HG03354 (cell line): ENCODE results near the gene RCC2.
"Not testable (repeated sequence)": the region's sequence is repeated elsewhere in the genome, so short reads cannot be mapped to it uniquely, and the experiment has no call there.

Source experiments
- ATAC-seq: cut with Tn5 transposase; IDR thresholded peaks from one replicate; pipeline ENCODE4 v1.9.1; 2021; ENCODE audit warnings: mild to moderate bottlenecking; ENCODE audit not compliant: unreplicated experiment, poor library complexity, severe bottlenecking

RCC2 gene

GRCh38 chr1:17439250-17440073 lies at the start of gene RCC2:
Gene RCC2 (minus strand): TSS chr1:17439677. CDS start chr1:17438514, 1,163 bp downstream.
- ATAC-seq = peak; percentile 48

DNA sequence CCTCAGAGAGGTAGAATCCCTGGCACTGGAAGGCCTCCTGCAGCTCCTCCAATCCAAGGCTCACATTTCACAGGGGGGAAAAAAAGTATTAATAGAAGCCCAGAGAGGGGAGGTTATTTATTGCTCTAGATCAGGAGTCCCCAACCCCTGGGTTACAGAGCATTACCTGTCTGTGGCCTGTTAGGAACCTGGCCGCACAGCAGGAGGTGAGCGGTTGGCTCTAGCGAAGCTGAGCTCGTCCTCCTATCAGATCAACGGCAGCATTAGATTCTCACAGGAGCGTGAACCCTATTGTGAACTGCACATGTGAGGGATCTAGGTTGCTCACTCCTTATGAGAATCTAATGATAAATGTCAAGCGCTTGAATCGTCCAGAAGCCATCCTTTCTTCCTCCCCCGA lies 46.8 kb upstream of the RCC2 start:
- ATAC-seq = no peak

- ATAC-seq = no peak
Measured at GRCh38 chr1:17485281-17485680, 45.8 kb upstream of the RCC2 start.

- not testable (repeated sequence) for ATAC-seq
Measured at GRCh38 chr1:17481981-17482380, 42.5 kb upstream of the RCC2 start.

DNA sequence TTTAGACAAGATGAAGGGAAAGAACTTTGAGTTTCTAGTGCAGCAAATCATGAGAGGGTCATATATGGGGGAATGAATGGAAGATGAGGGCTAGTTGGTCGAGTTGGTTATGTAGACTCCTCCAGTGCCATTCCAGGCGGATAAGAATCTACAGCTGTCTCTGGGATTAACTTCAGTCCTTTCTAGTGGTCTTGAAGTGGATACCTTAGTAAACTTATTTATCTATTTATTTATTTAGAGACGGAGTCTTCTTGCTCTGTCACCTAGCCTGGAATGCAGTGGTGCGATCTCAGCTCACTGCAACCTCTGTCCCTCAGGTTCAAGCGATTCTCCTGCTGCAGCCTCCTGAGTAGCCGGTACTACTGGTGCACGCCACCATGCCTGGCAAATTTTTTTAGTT lies 41.4 kb upstream of the RCC2 start:
- ATAC-seq = no peak

GRCh38 chr1:17475752-17476151 lies 36.3 kb upstream of the RCC2 start:
- no peak for ATAC-seq

- not testable (repeated sequence) for ATAC-seq
Measured at GRCh38 chr1:17474836-17475555, 35.5 kb upstream of the RCC2 start.

DNA sequence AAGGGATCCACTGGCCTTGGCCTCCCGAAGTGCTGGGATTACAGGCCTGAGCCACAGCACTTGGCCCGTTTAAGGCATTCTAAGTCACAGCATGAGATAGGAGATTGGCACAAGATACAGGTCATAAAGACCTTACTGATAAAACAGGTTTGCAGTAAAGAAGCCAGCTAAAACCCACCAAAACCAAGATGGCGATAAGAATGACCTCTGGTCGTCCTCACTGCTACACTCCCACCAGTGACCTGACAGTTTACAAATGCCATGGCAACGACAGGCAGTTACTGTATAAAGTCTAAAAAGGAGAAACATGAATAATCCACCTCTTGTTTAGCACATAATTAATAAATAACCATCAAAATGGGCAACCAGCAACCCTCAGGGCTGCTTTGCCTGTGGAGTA lies 33.3 kb upstream of the RCC2 start:
- ATAC-seq = no peak

DNA sequence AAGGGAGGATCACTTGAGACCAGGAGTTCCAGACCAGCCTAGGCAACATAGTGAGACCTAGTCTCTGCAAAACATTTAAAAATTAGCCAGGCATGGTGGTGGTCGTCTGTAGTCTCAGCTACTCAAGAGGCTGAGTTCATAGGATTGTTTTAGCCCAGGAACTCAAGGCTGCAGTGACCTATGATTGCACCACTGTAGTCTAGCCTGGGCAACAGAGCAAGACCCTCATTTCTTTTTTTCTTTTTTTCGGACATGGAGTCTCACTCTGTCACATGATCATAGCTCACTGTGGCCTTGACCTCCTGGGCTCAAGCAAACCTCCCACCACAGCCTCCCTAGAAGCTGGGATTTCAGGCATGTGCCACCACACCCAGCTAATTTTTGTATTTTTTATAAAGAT lies 31.9 kb upstream of the RCC2 start:
- ATAC-seq = no peak

- ATAC-seq = no peak
Measured at GRCh38 chr1:17470021-17470799, 30.7 kb upstream of the RCC2 start.

DNA sequence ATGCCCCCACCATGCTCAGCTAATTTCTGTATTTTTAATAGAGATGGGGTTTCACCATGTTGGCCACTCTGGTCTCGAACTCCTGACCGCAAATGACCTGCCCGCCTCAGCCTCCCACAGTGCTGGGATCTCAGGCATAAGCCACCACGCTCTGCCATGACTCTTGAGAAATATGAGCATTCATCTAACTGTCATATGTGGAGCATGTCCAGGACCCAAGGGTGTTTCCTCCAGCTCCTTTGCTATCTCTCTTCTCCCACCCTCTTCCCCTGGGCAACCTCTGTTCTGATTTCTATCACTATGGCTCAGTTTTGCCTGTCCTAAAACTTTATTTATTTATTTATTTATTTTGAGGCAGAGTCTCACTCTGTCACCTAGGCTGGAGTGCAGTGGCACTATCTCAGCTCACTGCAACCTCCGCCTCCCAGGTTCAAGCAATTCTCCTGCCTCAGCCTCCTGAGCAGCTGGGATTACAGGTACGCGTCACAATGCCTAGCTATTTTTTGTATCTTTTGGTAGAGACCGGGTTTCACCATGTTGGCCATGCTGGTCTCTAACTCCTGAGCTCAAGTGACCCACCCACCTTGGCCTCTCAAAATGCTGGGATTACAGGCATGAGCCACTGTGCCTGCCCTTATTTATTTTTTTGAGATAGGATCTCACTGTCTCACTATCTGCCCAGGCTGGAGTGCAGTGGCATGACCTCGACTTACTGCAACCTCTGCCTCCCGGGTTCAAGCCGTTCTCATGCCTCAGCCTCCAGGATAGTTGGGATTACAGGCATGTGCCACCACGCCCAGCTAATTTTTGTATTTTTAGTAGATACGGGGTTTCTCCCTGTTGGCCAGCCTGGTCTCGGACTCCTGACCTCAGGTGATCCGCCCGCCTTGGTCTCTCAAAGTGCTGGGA lies 29.1 kb upstream of the RCC2 start:
- not testable (repeated sequence) for ATAC-seq

- ATAC-seq = no peak
Measured at GRCh38 chr1:17466359-17466758, 26.9 kb upstream of the RCC2 start.

GRCh38 chr1:17465228-17465627 lies 25.8 kb upstream of the RCC2 start:
- ATAC-seq = no peak

DNA sequence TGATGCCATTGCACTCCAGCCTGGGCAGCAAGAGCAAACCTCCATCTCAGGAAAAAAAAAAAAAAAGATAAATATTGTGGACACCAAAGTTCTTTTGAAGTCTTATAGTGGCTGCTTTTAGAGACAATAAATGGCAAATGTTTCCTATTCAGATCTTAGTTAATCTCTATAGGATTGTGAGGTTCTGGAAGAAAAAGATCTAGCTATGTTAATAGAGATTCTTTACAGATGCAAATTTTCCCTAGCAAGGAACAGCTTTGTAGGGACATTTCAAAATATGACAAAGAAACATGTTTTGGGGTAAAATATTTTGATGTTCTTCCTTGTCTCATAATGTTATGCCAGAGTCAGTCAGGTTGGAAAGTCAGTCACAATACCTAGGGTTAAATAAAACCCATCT lies 24.5 kb upstream of the RCC2 start:
- ATAC-seq = no peak

DNA sequence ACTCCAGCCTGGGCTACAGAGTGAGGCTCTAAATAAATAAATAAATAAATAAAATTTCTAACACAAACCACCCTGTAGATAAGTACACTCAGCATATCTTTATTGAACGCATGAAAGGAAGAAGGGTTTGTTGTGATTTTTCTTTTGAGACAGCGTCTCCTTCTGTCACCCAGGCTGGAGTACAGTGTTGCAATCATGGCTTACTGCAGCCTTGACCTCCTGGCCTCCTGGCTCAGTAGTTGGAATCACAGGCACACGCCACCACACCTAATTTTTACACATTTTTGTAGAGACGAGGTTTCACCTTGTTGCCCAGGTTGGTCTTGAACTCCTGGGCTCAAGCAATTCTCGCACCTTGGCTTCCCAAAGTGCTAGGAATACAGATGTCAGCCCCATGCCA lies 23.2 kb upstream of the RCC2 start:
- ATAC-seq = no peak

- ATAC-seq = no peak
Measured at GRCh38 chr1:17460219-17460618, 20.7 kb upstream of the RCC2 start.

GRCh38 chr1:17458794-17459193 lies 19.3 kb upstream of the RCC2 start:
- ATAC-seq = no peak

- ATAC-seq = no peak
Measured at GRCh38 chr1:17452686-17453085, 13.2 kb upstream of the RCC2 start.

DNA sequence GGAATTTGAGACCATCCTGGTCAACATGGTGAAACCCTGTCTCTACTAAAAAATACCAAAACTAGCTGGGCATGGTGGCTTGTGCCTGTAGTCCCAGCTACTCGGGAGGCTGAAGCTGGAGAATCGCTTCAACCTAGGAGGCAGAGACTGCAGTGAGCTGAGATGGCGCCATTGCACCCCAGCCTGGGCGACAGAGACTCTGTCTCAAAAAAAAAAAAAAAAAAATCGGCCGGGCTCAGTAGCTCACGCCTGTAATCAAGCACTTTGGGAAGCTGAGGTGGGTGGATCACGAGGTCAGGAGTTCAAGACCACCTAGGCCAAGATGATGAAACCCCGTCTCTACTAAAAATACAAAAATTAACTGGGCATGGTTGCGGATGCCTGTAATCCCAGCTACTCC lies 12.7 kb upstream of the RCC2 start:
- ATAC-seq = not testable (repeated sequence)
